ENCODE data around the gene SGCD. TPM values are rescaled to one million over a fixed set of nuclear protein-coding genes. Genes with fewer than 3 reads are reported as not detected.

The SGCD gene
- total and polyA plus RNA-seq, 8 donors, result 0.58 to 55.8 (median 2.8) TPM

DNA sequence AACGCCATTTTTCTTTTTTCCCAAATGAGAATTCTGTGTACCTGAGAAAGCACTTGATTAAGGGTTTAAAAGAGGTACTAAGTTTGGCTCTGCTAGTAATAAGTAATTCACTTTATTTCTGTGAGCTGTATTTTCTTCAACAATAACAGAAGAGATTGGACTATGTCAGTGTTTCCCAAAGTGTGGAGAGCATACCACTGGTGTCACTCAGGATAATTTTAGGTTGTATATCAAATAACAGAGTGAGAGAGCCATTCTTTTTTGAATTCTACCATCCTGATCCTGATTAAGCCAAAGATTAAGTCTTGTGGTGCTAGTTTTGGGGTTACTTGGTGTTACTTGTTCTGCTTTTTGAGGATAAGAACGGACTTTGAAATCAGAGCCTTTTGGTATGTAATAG lies 380.8 kb downstream of the SGCD start:
- Histone ChIP-seq H3K9me3 (no peaks in the 10 kb centered on the region), H3K27me3 (no peaks in the 10 kb centered on the region), H3K36me3 (no peaks in the 10 kb centered on the region), H3K4me3 (no peak overlapping the region), H3K27ac (no peak overlapping the region), H3K4me1 (no peaks in the 10 kb centered on the region)
- intact Hi-C loops (cut with DNase I; ENCODE audit: low total_unique reads), result no loop called here
- no peak for TF ChIP-seq POLR2AphosphoS5 (IDR thresholded peaks at IDR 0.05)
- TF ChIP-seq, protein P1, sequence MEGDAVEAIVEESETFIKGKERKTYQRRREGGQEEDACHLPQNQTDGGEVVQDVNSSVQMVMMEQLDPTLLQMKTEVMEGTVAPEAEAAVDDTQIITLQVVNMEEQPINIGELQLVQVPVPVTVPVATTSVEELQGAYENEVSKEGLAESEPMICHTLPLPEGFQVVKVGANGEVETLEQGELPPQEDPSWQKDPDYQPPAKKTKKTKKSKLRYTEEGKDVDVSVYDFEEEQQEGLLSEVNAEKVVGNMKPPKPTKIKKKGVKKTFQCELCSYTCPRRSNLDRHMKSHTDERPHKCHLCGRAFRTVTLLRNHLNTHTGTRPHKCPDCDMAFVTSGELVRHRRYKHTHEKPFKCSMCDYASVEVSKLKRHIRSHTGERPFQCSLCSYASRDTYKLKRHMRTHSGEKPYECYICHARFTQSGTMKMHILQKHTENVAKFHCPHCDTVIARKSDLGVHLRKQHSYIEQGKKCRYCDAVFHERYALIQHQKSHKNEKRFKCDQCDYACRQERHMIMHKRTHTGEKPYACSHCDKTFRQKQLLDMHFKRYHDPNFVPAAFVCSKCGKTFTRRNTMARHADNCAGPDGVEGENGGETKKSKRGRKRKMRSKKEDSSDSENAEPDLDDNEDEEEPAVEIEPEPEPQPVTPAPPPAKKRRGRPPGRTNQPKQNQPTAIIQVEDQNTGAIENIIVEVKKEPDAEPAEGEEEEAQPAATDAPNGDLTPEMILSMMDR (IDR thresholded peaks at IDR 0.05), result no peak
- TF ChIP-seq POLR2A (IDR thresholded peaks at IDR 0.05), result no peak
- no peak for TF ChIP-seq EP300 (IDR thresholded peaks at IDR 0.05)
- DNase-seq, result no peak
- WGBS, 5 donors, result 58 to 76% (median 64%) methylated on average over 2 of the region's 2 CpGs

DNA sequence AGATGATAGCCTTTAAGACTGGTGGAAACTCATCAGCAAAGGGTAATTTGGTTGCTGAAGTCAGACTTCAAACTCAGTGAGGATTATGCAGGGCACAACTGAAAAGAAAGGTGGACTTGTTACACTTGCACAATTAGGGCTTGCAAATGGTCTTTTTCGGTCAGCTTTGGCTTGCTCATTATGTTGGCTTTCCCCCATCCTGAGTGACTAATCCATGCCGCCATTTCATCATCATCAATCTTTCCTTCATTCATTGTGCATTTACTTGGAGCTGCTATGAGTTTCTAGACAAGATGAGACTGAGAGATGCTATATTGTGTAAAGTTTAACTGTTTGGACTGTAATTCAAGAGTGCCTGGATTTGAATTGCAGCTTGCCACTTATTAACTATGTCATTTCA lies 388.3 kb downstream of the SGCD start:
- intact Hi-C loops (cut with DNase I; ENCODE audit: low total_unique reads), result no loop called here
- no peak for DNase-seq

DNA sequence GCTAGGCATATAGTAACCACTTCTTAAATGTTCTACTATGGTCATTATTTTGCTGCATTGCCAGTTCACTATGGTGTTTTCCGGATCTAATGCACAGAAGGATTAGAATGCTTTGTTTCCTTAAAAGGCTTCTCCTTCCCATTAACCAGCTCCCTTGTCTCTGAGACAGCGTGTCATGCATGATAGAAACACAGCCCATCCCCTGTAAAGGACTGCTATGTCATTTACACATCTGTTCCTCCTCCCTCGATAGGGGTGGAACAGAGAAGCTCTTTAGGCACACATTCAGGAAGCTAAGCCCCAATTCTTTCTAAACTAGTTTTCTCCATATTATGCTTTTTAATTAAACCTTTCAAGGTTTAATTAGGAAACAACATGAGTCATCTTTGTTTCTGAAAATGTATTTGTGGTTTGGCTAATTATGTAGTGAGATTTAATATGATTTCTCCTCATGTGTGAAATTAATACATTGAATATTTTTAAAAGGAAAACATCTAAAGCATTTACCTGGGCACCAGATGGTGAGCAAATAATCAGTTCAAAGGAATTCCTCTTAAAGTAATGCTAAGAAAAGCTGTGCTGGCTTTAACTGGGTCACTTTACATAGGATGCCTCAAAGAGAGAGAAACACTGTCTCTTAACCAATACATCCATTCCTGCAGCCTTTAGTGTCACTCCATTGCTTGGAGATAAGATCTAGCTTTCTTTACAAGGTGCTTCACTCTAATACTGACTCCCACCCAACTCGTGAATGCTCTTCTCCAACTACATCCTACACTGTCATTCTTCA lies 389.8 kb downstream of the SGCD start:
- H3K4me1 ChIP-seq, result no peaks in the 10 kb centered on the region
- TF ChIP-seq, protein P1 (IDR thresholded peaks at IDR 0.05), result no peak
- TF ChIP-seq EP300 (IDR thresholded peaks at IDR 0.05) (no peak), POLR2AphosphoS5 (IDR thresholded peaks at IDR 0.05) (no peak), POLR2A (IDR thresholded peaks at IDR 0.05) (no peak)
- H3K27me3 ChIP-seq, result no peaks in the 10 kb centered on the region
- no peaks in the 10 kb centered on the region for H3K9me3 ChIP-seq
- intact Hi-C loops (cut with DNase I; ENCODE audit: low total_unique reads), result no loop called here
- DNase-seq, result no peak
- WGBS, 5 donors, result 65 to 76% (median 70%) methylated on average over 4 of the region's 4 CpGs
- H3K36me3 ChIP-seq, result no peaks in the 10 kb centered on the region
- H3K27ac ChIP-seq, result no peak overlapping the region
- no peak overlapping the region for H3K4me3 ChIP-seq

More for the DNA sequence above, 388.3 kb downstream of the SGCD start:
- H3K36me3 ChIP-seq, result no peaks in the 10 kb centered on the region
- TF ChIP-seq, protein P1 (IDR thresholded peaks at IDR 0.05), result no peak
- TF ChIP-seq POLR2A (IDR thresholded peaks at IDR 0.05), result no peak
- no peaks in the 10 kb centered on the region for H3K9me3 ChIP-seq
- no peaks in the 10 kb centered on the region for H3K27me3 ChIP-seq
- no peaks in the 10 kb centered on the region for H3K4me1 ChIP-seq
- H3K27ac ChIP-seq, result no peak overlapping the region
- H3K4me3 ChIP-seq, result no peak overlapping the region
- WGBS, 5 donors, result 66 to 86% (median 76%) methylated on average over 2 of the region's 2 CpGs

GRCh38 chr5:156718985-156719384 lies 392.0 kb downstream of the SGCD start:
- no peak for TF ChIP-seq EP300 (IDR thresholded peaks at IDR 0.05)
- TF ChIP-seq POLR2A (IDR thresholded peaks at IDR 0.05), result no peak
- TF ChIP-seq, protein P1 (IDR thresholded peaks at IDR 0.05), result no peak
- TF ChIP-seq POLR2AphosphoS5 (IDR thresholded peaks at IDR 0.05), result no peak
- Histone ChIP-seq H3K27ac (no peak overlapping the region), H3K4me1 (no peaks in the 10 kb centered on the region), H3K27me3 (no peaks in the 10 kb centered on the region), H3K9me3 (no peaks in the 10 kb centered on the region), H3K4me3 (no peak overlapping the region), H3K36me3 (no peaks in the 10 kb centered on the region)
- 61 to 76% (median 65%) methylated on average over 1 of the region's 1 CpG for WGBS, 5 donors
- intact Hi-C loops (cut with DNase I; ENCODE audit: low total_unique reads), result no loop called here
- DNase-seq, result no peak

All from stomach (tissue), 9 donors.